AG09319 (cell line): Measurements from ENCODE around the gene DNASE1L1.

Experiments used
- DNase-seq: peaks from one replicate; pipeline ENCODE4 v3.0.0-alpha.2; 2010; ENCODE audit warnings: low read depth; ENCODE audit errors: extremely low read depth
- CTCF ChIP-seq: IDR thresholded peaks from 2 replicates; pipeline ENCODE4 v1.5.1; 2011; ENCODE audit warnings: low read depth, mild to moderate bottlenecking, inconsistent platforms, low read length, moderate library complexity

The DNASE1L1 gene

GRCh38 chrX:154358829-154359228, 50.2 kb downstream of the DNASE1L1 start:
- TF ChIP-seq CTCF, result no peak
- DNase-seq, result no peak

GRCh38 chrX:154358011-154358410, 51.0 kb downstream of the DNASE1L1 start:
- DNase-seq, result no peak
- no peak for TF ChIP-seq CTCF

GRCh38 chrX:154357205-154357604, 51.8 kb downstream of the DNASE1L1 start:
- no peak for DNase-seq
- no peak for TF ChIP-seq CTCF

GRCh38 chrX:154356596-154356995, 52.5 kb downstream of the DNASE1L1 start:
- TF ChIP-seq CTCF, result no peak
- no peak for DNase-seq

GRCh38 chrX:154355776-154356140, 53.3 kb downstream of the DNASE1L1 start:
- DNase-seq, result no peak
- TF ChIP-seq CTCF, result no peak; the same call in 1 of the 2 replicates

GRCh38 chrX:154355094-154355775, 53.8 kb downstream of the DNASE1L1 start:
- no peak for TF ChIP-seq CTCF
- no peak for DNase-seq

- no peak for DNase-seq
- TF ChIP-seq CTCF, result no peak
Measured at GRCh38 chrX:154354516-154354915, 54.5 kb downstream of the DNASE1L1 start.
